WERI-Rb-1 (cell line): ENCODE results near the gene EFCAB8.

ENCODE experiments used
- DNase-seq: peaks from one replicate; pipeline ENCODE4 v3.0.0-alpha.2; 2020
- H3K27ac ChIP-seq: fragments of 250-450 bp; sonication (Bioruptor Pico); 2 replicates; pipeline ENCODE4 v1.5.1; 2020; ENCODE audit warnings: mild to moderate bottlenecking, moderate library complexity
- H3K27me3 ChIP-seq: fragments of 250-450 bp; sonication (Bioruptor Pico); 2 replicates; pipeline ENCODE4 v1.5.1; 2021; ENCODE audit warnings: mild to moderate bottlenecking, low read depth, moderate library complexity; ENCODE audit not compliant: insufficient read depth, severe bottlenecking
- H3K36me3 ChIP-seq: fragments of 250-450 bp; sonication (Bioruptor Pico); 2 replicates; pipeline ENCODE4 v1.5.1; 2020; ENCODE audit warnings: mild to moderate bottlenecking, moderate library complexity
- H3K4me3 ChIP-seq: 2 replicates; pipeline ENCODE4 v1.5.1; 2011; ENCODE audit warnings: low read depth, mild to moderate bottlenecking, control low read depth, low read length
- H3K9me3 ChIP-seq: fragments of 250-450 bp; sonication (Bioruptor Pico); 2 replicates; pipeline ENCODE4 v1.5.1; 2021; ENCODE audit warnings: mild to moderate bottlenecking, moderate library complexity; ENCODE audit not compliant: severe bottlenecking
- CTCF ChIP-seq: IDR thresholded peaks from 2 replicates; pipeline ENCODE4 v1.5.1; 2011; ENCODE audit warnings: low read depth, mild to moderate bottlenecking, control low read depth, inconsistent platforms, low read length

EFCAB8 gene

GRCh38 chr20:32828029-32828680 lies 30.6 kb upstream of the EFCAB8 start:
- no peak overlapping the region for H3K4me3 ChIP-seq
- no peaks in the 10 kb centered on the region for H3K27me3 ChIP-seq
- H3K27ac ChIP-seq: no peak overlapping the region
- peaks cover 60% of the 10 kb centered on the region for H3K36me3 ChIP-seq
- no peak for TF ChIP-seq CTCF
- no peaks in the 10 kb centered on the region for H3K9me3 ChIP-seq
- DNase-seq: no peak

- no peak overlapping the region for H3K4me3 ChIP-seq
- DNase-seq: no peak
- H3K9me3 ChIP-seq: no peaks in the 10 kb centered on the region
- TF ChIP-seq CTCF: no peak
- no peak overlapping the region for H3K27ac ChIP-seq
- peaks cover 72% of the 10 kb centered on the region for H3K36me3 ChIP-seq
- no peaks in the 10 kb centered on the region for H3K27me3 ChIP-seq
These were observed 29.3 kb upstream of the EFCAB8 start for GRCh38 chr20:32829311-32830005.

GRCh38 chr20:32830437-32830836 lies 28.3 kb upstream of the EFCAB8 start:
- H3K27me3 ChIP-seq: no peaks in the 10 kb centered on the region
- peaks cover 76% of the 10 kb centered on the region for H3K36me3 ChIP-seq

GRCh38 chr20:32831982-32832381 lies 26.7 kb upstream of the EFCAB8 start:
- H3K27ac ChIP-seq: no peak overlapping the region
- no peak overlapping the region for H3K4me3 ChIP-seq
- peaks cover 82% of the 10 kb centered on the region for H3K36me3 ChIP-seq
- no peaks in the 10 kb centered on the region for H3K9me3 ChIP-seq
- TF ChIP-seq CTCF: no peak
- no peaks in the 10 kb centered on the region for H3K27me3 ChIP-seq
- DNase-seq: no peak

More at GRCh38 chr20:32830437-32830836, 28.3 kb upstream of the EFCAB8 start:
- no peak overlapping the region for H3K4me3 ChIP-seq
- TF ChIP-seq CTCF: no peak
- no peak for DNase-seq
- no peak overlapping the region for H3K27ac ChIP-seq
- H3K9me3 ChIP-seq: no peaks in the 10 kb centered on the region

GRCh38 chr20:32832664-32833063 lies 26.1 kb upstream of the EFCAB8 start:
- no peak for TF ChIP-seq CTCF
- DNase-seq: no peak
- Histone ChIP-seq H3K27ac (no peak overlapping the region), H3K9me3 (no peaks in the 10 kb centered on the region), H3K36me3 (peaks cover 82% of the 10 kb centered on the region), H3K4me3 (no peak overlapping the region), H3K27me3 (no peaks in the 10 kb centered on the region)
